EH (cell line): ENCODE results near the gene ATF4.
A peak's percentile ranks its signal among the peaks of the same experiment; 100 is the strongest.
"Not testable (repeated sequence)": the region's sequence is repeated elsewhere in the genome, so short reads cannot be mapped to it uniquely, and the experiment has no call there.

ENCODE experiments used
- DNase-seq: peaks from one replicate; pipeline ENCODE4 v3.0.0-alpha.2; 2015; ENCODE audit warnings: low read depth

Gene ATF4

DNA sequence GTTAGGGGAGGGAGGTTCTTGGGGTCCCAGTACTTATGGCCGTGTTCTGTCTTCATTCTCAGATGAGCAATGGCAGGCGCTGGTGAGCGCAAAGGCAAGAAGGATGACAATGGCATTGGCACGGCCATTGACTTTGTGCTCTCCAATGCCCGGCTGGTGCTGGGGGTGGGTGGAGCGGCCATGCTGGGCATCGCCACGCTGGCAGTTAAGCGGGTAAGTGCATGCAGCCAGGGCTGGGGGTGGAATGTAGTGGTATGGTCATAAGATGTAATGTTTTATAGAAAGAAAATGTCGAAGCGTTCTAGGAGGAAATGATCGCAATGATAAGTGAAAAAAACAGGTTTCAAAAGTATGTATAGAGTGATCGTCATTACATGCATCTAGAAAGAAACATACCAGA lies 9.1 kb upstream of the ATF4 start:
- no peak for DNase-seq

- no peak for DNase-seq
These were observed 8.3 kb upstream of the ATF4 start for GRCh38 chr22:39512026-39512425.

- no peak for DNase-seq
These were observed 6.6 kb upstream of the ATF4 start for GRCh38 chr22:39513791-39514190.

- DNase-seq: peak; percentile 55
These were observed 5.9 kb upstream of the ATF4 start for GRCh38 chr22:39514373-39514973.

GRCh38 chr22:39515266-39516050 lies 4.9 kb upstream of the ATF4 start:
- DNase-seq: no peak

- DNase-seq: no peak
These were observed 2.9 kb upstream of the ATF4 start for GRCh38 chr22:39517470-39517869.

GRCh38 chr22:39518144-39518786 lies 2.1 kb upstream of the ATF4 start:
- DNase-seq: peak; percentile 25

- DNase-seq: no peak
These were observed 1.2 kb upstream of the ATF4 start for GRCh38 chr22:39518996-39519680.

DNA sequence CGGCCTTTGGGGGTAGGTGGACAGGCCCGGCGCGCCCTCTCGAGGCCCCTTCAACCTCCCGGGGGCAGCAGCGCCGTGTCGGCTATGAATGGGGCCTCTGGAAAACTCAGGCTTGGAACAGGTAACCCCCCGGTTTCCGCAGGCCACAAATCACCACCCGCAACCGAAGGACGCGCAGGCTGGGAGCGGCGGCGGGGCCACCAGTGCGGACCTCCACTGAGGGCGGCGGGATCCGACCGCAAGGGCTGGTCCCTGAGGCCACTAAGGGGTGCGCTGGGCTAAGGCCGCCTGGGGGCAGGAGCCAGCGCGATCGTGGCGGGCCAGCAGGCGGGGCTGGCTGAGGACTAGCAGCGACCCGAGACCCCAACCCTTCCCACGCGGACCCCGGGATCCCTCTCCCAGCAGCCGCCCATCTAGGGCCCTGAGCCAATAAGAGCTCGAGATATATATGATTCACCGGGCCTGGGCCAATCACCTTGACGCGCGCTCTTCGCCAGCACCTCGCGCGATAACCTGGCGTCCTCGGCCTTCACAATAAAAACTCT lies 609 bp upstream of the ATF4 start:
- peak; percentile 99 for DNase-seq

DNA sequence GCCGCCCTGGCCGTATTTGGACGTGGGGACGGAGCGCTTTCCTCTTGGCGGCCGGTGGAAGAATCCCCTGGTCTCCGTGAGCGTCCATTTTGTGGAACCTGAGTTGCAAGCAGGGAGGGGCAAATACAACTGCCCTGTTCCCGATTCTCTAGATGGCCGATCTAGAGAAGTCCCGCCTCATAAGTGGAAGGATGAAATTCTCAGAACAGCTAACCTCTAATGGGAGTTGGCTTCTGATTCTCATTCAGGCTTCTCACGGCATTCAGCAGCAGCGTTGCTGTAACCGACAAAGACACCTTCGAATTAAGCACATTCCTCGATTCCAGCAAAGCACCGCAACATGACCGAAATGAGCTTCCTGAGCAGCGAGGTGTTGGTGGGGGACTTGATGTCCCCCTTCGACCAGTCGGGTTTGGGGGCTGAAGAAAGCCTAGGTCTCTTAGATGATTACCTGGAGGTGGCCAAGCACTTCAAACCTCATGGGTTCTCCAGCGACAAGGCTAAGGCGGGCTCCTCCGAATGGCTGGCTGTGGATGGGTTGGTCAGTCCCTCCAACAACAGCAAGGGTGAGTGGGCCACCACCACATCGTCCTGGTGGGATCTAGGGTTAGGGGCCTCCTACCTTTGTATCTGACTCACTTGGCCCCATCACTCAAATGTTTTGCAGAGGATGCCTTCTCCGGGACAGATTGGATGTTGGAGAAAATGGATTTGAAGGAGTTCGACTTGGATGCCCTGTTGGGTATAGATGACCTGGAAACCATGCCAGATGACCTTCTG lies 934 bp downstream of the ATF4 start:
- peak; percentile 85 for DNase-seq

DNA sequence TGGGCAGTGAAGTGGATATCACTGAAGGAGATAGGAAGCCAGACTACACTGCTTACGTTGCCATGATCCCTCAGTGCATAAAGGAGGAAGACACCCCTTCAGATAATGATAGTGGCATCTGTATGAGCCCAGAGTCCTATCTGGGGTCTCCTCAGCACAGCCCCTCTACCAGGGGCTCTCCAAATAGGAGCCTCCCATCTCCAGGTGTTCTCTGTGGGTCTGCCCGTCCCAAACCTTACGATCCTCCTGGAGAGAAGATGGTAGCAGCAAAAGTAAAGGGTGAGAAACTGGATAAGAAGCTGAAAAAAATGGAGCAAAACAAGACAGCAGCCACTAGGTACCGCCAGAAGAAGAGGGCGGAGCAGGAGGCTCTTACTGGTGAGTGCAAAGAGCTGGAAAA lies 1.7 kb downstream of the ATF4 start:
- not testable (repeated sequence) for DNase-seq

GRCh38 chr22:39522567-39523300 lies 2.4 kb downstream of the ATF4 start:
- peak; percentile 78 for DNase-seq

GRCh38 chr22:39524089-39524752 lies 3.9 kb downstream of the ATF4 start:
- DNase-seq: peak; percentile 33

DNA sequence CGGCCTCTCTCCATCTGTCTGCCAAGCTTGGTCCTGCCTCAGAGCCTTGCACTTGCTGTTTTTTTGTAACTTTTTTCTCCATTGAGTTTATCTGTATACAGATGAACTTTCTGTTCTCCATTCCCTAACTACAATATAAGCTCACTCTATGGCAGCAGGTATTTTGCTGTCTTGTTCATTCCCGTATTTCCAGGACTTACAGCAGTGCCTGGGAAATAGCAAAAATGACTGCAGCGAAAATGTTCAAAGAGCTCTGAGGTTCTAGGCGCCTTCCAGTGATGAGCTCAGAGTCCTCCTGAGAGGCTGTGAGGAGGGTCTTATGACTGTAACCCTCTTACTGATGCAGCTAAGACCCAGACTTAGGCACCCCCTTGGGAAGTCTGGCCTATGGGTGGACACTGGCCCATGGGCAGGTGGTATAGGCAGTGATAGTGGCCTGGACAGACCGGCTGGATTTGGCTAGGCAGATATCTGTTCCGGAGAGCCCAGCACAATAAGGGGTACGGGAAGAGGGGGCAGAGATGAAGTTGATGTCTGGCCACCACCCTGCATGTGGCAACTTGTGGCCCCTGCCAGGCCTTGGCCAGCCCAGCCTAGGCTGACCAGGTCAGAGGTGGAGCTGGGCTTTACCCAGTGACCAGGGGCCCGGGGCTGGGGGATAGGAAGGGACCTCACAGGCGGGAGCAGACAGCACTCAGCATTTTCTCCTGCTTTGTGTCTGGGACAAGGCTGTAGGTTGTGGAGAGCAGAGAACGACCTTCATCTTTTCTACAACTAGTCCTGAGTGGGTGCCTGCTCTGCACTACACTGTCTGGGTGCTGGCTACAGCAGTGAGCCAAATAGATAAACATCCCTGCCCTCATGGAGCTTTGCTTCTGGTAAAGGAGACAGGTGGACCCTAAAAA lies 4.6 kb downstream of the ATF4 start:
- DNase-seq: peak; percentile 18

- no peak for DNase-seq
These were observed 5.3 kb downstream of the ATF4 start for GRCh38 chr22:39525658-39525975.

- DNase-seq: peak; percentile 11
These were observed 6.4 kb downstream of the ATF4 start for GRCh38 chr22:39526736-39527171.

DNA sequence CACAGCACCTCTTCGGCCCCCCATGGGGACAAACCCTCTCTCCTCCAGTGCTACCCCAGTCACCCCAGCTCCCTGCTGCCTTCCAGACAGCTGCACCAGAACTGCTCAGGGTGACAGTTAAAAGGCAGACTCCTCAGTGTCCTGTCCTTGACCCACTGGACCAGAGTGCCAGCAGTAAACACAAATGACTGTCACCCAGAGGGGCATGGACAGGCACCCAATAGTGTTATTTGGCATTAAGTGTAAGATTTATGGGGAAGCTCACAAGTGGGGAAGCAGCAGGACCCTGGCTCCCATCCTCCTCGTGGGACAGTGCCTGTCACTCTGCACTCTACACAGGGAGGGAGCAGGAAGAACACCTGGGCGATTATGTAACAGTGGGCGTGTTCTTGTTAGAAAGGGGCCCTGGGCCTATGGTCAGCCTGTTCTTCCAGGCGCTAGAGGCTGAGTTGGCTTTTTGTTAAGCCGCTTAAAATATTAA lies 7.2 kb downstream of the ATF4 start:
- DNase-seq: peak; percentile 15

- DNase-seq: peak; percentile 36
These were observed 7.8 kb downstream of the ATF4 start for GRCh38 chr22:39528080-39528661.
